CD4-positive, CD25-positive, alpha-beta regulatory T cell (primary cell): ENCODE results near the gene SLC1A2. TPM values are rescaled to one million over a fixed set of nuclear protein-coding genes. Genes with fewer than 3 reads are reported as not detected.

Source experiments
- ATAC-seq, 2 donors: fragments of 150-1000 bp; cut with Tn5 transposase; one replicate each; pipeline ENCODE4 v1.10.0; 2021; ENCODE audit warnings: low read depth in 2 of 2, moderate number of reproducible peaks in 2 of 2, moderate library complexity in 1 of 2
- DNase-seq, 3 donors: peaks; one replicate each; pipeline versions ENCODE4 v3.0.0 to v3.0.0-alpha.2; 2012 to 2022; ENCODE audit warnings: mixed read lengths in 1 of 3
- H3K27ac ChIP-seq: one replicate; pipeline ENCODE4 v1.7.0; 2013; ENCODE audit warnings: mild to moderate bottlenecking, low read length; ENCODE audit not compliant: insufficient read depth, poor library complexity, severe bottlenecking
- H3K27me3 ChIP-seq: one replicate; pipeline ENCODE4 v1.7.0; 2013; ENCODE audit warnings: low read length; ENCODE audit not compliant: control insufficient read depth, insufficient read depth
- H3K36me3 ChIP-seq: one replicate; pipeline ENCODE4 v1.7.0; 2013; ENCODE audit warnings: mild to moderate bottlenecking, low read length, moderate library complexity; ENCODE audit not compliant: control insufficient read depth, insufficient read depth
- H3K4me1 ChIP-seq: 2 replicates; pipeline ENCODE4 v1.7.0; 2013; ENCODE audit warnings: mild to moderate bottlenecking, low read length; ENCODE audit not compliant: insufficient read depth, control insufficient read depth, poor library complexity, severe bottlenecking
- H3K4me3 ChIP-seq: one replicate; pipeline ENCODE4 v1.7.0; 2013; ENCODE audit warnings: low read depth, mild to moderate bottlenecking, low read length, moderate library complexity
- H3K9me3 ChIP-seq, 2 experiments: 1 replicate in 1 of 2; 2 replicates in 1 of 2; pipeline ENCODE4 v1.7.0; 2013; ENCODE audit warnings: low read length in 2 of 2, mild to moderate bottlenecking in 1 of 2, moderate library complexity in 1 of 2; ENCODE audit not compliant: control insufficient read depth in 2 of 2
- H3K27ac Mint-ChIP-seq, 3 donors: one replicate each; pipeline ENCODE4 v1.8.0; 2020 to 2022; ENCODE audit warnings: mild to moderate bottlenecking in 3 of 3, mixed read lengths in 3 of 3, moderate library complexity in 2 of 3
- H3K27me3 Mint-ChIP-seq: one replicate; pipeline ENCODE4 v1.8.0; 2022; ENCODE audit warnings: mild to moderate bottlenecking, mixed read lengths
- H3K36me3 Mint-ChIP-seq: one replicate; pipeline ENCODE4 v1.8.0; 2020; ENCODE audit warnings: mixed read lengths
- H3K4me1 Mint-ChIP-seq, 4 donors: one replicate each; pipeline ENCODE4 v1.8.0; 2020 to 2022; ENCODE audit warnings: mixed read lengths in 4 of 4, mild to moderate bottlenecking in 1 of 4
- H3K4me3 Mint-ChIP-seq, 4 donors: one replicate each; pipeline ENCODE4 v1.8.0; 2020 to 2022; ENCODE audit warnings: mild to moderate bottlenecking in 4 of 4, mixed read lengths in 4 of 4, moderate library complexity in 3 of 4
- H3K9me3 Mint-ChIP-seq, 7 donors: one replicate each; pipeline ENCODE4 v1.8.0; 2020 to 2022; ENCODE audit warnings: mixed read lengths in 7 of 7, mild to moderate bottlenecking in 3 of 7, moderate library complexity in 2 of 7
- polyA plus RNA-seq, 4 donors: library from polyadenylated mRNA; unstranded; fragments of 300-500 nt; fragmentation: Illumina TruSeq; gene quantifications; one replicate each; pipeline ENCODE4 v1.2.3, GENCODE V29; 2021
- total RNA-seq: library from RNA; stranded (reverse); gene quantifications from one replicate; pipeline ENCODE4 v1.2.3, GENCODE V29; 2022

The SLC1A2 gene
- total and polyA plus RNA-seq, 5 donors from 2014 or later: 0.08 to 0.23 TPM; not detected in 3

- no peak for ATAC-seq
Observed at GRCh38 chr11:35236667-35237003, 182.7 kb downstream of the SLC1A2 start.

GRCh38 chr11:35235936-35236666 is 183.3 kb downstream of the SLC1A2 start:
- ATAC-seq (peak; percentile 76 to 79), DNase-seq (peak; percentile 35 to 80 (median 65))
- Mint-ChIP-seq H3K27ac (peak overlapping the region; percentile 49 to 85 (median 67)), H3K36me3 (peaks cover 18% of the 10 kb centered on the region), H3K9me3 (peaks cover 0 to 16% (median 7%) of the 10 kb centered on the region in 7 donors), H3K4me3 (peak overlapping the region; percentile 26 to 74 (median 32)), H3K27me3 (no peaks in the 10 kb centered on the region), H3K4me1 (peaks cover 38 to 61% (median 51%) of the 10 kb centered on the region in 4 donors)
- no peaks in the 10 kb centered on the region for H3K27me3 ChIP-seq
- H3K36me3 ChIP-seq: peaks cover 10% of the 10 kb centered on the region
- peaks cover 0 to 8% of the 10 kb centered on the region in 2 experiments for H3K9me3 ChIP-seq
- peak overlapping the region; percentile 23 for H3K4me3 ChIP-seq
- H3K27ac ChIP-seq: peak overlapping the region; percentile 11
- peaks cover 26% of the 10 kb centered on the region for H3K4me1 ChIP-seq

More at GRCh38 chr11:35236667-35237003, 182.7 kb downstream of the SLC1A2 start:
- H3K27ac ChIP-seq: no peak overlapping the region
- H3K4me3 ChIP-seq: no peak overlapping the region
- Mint-ChIP-seq H3K4me1 (peaks cover 41 to 63% (median 52%) of the 10 kb centered on the region in 4 donors), H3K36me3 (peaks cover 13% of the 10 kb centered on the region), H3K9me3 (peaks cover 0 to 15% (median 7%) of the 10 kb centered on the region in 7 donors), H3K27me3 (no peaks in the 10 kb centered on the region), H3K27ac (peak overlapping the region; percentile 49 to 72 (median 67)), H3K4me3 (peak overlapping the region in 1 of 4 donors; percentile 15)
- H3K27me3 ChIP-seq: no peaks in the 10 kb centered on the region
- peaks cover 26% of the 10 kb centered on the region for H3K4me1 ChIP-seq
- H3K9me3 ChIP-seq: peaks cover 0 to 8% of the 10 kb centered on the region in 2 experiments
- H3K36me3 ChIP-seq: peaks cover 5% of the 10 kb centered on the region
- DNase-seq: no peak

GRCh38 chr11:35235498-35235897 is 183.9 kb downstream of the SLC1A2 start:
- Mint-ChIP-seq H3K9me3 (peaks cover 0 to 21% (median 9%) of the 10 kb centered on the region in 7 donors), H3K27me3 (no peaks in the 10 kb centered on the region), H3K4me3 (peak overlapping the region; percentile 26 to 74 (median 32)), H3K4me1 (peaks cover 38 to 60% (median 51%) of the 10 kb centered on the region in 4 donors), H3K27ac (peak overlapping the region; percentile 49 to 85 (median 67)), H3K36me3 (peaks cover 24% of the 10 kb centered on the region)
- Histone ChIP-seq H3K27me3 (no peaks in the 10 kb centered on the region), H3K4me1 (peaks cover 26% of the 10 kb centered on the region), H3K4me3 (peak overlapping the region; percentile 14), H3K36me3 (peaks cover 16% of the 10 kb centered on the region), H3K9me3 (peaks cover 0 to 8% of the 10 kb centered on the region in 2 experiments), H3K27ac (no peak overlapping the region)
- DNase-seq: no peak
- peak in 1 of 2 donors; percentile 25 for ATAC-seq

- Histone ChIP-seq H3K27ac (no peak overlapping the region), H3K9me3 (peaks cover 0 to 8% of the 10 kb centered on the region in 2 experiments), H3K27me3 (no peaks in the 10 kb centered on the region), H3K36me3 (peaks cover 20% of the 10 kb centered on the region), H3K4me3 (peak overlapping the region; percentile 14), H3K4me1 (peaks cover 26% of the 10 kb centered on the region)
- peaks cover 38 to 60% (median 53%) of the 10 kb centered on the region in 4 donors for H3K4me1 Mint-ChIP-seq
- peak overlapping the region in 2 of 3 donors; percentile 22 to 23 for H3K27ac Mint-ChIP-seq
- peaks cover 0 to 21% (median 9%) of the 10 kb centered on the region in 7 donors for H3K9me3 Mint-ChIP-seq
- no peaks in the 10 kb centered on the region for H3K27me3 Mint-ChIP-seq
- ATAC-seq: no peak
- H3K36me3 Mint-ChIP-seq: peaks cover 28% of the 10 kb centered on the region
- DNase-seq: no peak
- H3K4me3 Mint-ChIP-seq: peak overlapping the region in 3 of 4 donors; percentile 10 to 29 (median 12)
Observed at GRCh38 chr11:35235157-35235468, 184.2 kb downstream of the SLC1A2 start.

GRCh38 chr11:35234460-35235156 is 184.8 kb downstream of the SLC1A2 start:
- no peak overlapping the region for H3K4me3 ChIP-seq
- Mint-ChIP-seq H3K27me3 (no peaks in the 10 kb centered on the region), H3K9me3 (peaks cover 0 to 21% (median 9%) of the 10 kb centered on the region in 7 donors), H3K4me1 (peaks cover 38 to 60% (median 53%) of the 10 kb centered on the region in 4 donors), H3K27ac (peak overlapping the region in 2 of 3 donors; percentile 27 to 87), H3K36me3 (peaks cover 33% of the 10 kb centered on the region), H3K4me3 (peak overlapping the region; percentile 10 to 58 (median 21))
- ATAC-seq: no peak
- no peak overlapping the region for H3K27ac ChIP-seq
- H3K27me3 ChIP-seq: no peaks in the 10 kb centered on the region
- H3K9me3 ChIP-seq: peaks cover 0 to 8% of the 10 kb centered on the region in 2 experiments
- H3K4me1 ChIP-seq: peaks cover 26% of the 10 kb centered on the region
- H3K36me3 ChIP-seq: peaks cover 25% of the 10 kb centered on the region
- DNase-seq: no peak

GRCh38 chr11:35233518-35233917 is 185.8 kb downstream of the SLC1A2 start:
- H3K36me3 ChIP-seq: peaks cover 36% of the 10 kb centered on the region
- no peak overlapping the region for H3K4me3 ChIP-seq
- Mint-ChIP-seq H3K9me3 (peaks cover 0 to 21% (median 9%) of the 10 kb centered on the region in 7 donors), H3K4me3 (peak overlapping the region in 1 of 4 donors; percentile 47), H3K27ac (peak overlapping the region in 2 of 3 donors; percentile 67), H3K27me3 (no peaks in the 10 kb centered on the region), H3K4me1 (peaks cover 38 to 64% (median 58%) of the 10 kb centered on the region in 4 donors), H3K36me3 (peaks cover 44% of the 10 kb centered on the region)
- no peak for ATAC-seq
- peaks cover 26% of the 10 kb centered on the region for H3K4me1 ChIP-seq
- no peaks in the 10 kb centered on the region for H3K27me3 ChIP-seq
- H3K9me3 ChIP-seq: peaks cover 0 to 8% of the 10 kb centered on the region in 2 experiments
- H3K27ac ChIP-seq: no peak overlapping the region
- DNase-seq: no peak

- ATAC-seq: no peak
- Histone ChIP-seq H3K4me1 (peaks cover 22% of the 10 kb centered on the region), H3K36me3 (peaks cover 42% of the 10 kb centered on the region), H3K27me3 (no peaks in the 10 kb centered on the region), H3K4me3 (no peak overlapping the region), H3K9me3 (peaks cover 0 to 8% of the 10 kb centered on the region in 2 experiments), H3K27ac (no peak overlapping the region)
- Mint-ChIP-seq H3K27me3 (no peaks in the 10 kb centered on the region), H3K36me3 (peaks cover 49% of the 10 kb centered on the region), H3K27ac (peak overlapping the region in 1 of 3 donors; percentile 67), H3K4me3 (peak overlapping the region in 1 of 4 donors; percentile 54), H3K4me1 (peaks cover 37 to 58% (median 56%) of the 10 kb centered on the region in 4 donors), H3K9me3 (peaks cover 0 to 21% (median 9%) of the 10 kb centered on the region in 7 donors)
- no peak for DNase-seq
Observed at GRCh38 chr11:35232891-35233330, 186.4 kb downstream of the SLC1A2 start.
